Measurements from ENCODE around the gene RSL1D1.

GRCh38 chr16:11806721-11807120 lies 44.6 kb downstream of the RSL1D1 start:
- TF ChIP-seq MED1 (CRISPR knock-in tag; IDR thresholded peaks at IDR 0.05; ENCODE audit: borderline replicate concordance) (no peak), CTCF (IDR thresholded peaks at IDR 0.05 in 2 of 3, conservative IDR thresholded peaks at IDR 0.05 in 1 of 3; ENCODE audit: insufficient read depth in 2 of 3, low read depth in 1 of 3, low read length in 3 of 3) (no peak), E2F3 (CRISPR knock-in tag; IDR thresholded peaks at IDR 0.05) (no peak), NELFE (IDR thresholded peaks at IDR 0.05; ENCODE audit: insufficient read depth, insufficient read length) (no peak), EP300 (IDR thresholded peaks at IDR 0.05; ENCODE audit: low read length) (no peak), FOSL1 (tag; conservative IDR thresholded peaks at IDR 0.05) (no peak), ZBTB12 (CRISPR knock-in tag; IDR thresholded peaks at IDR 0.05) (no peak), RAD21 (CRISPR knock-in tag; conservative IDR thresholded peaks at IDR 0.05 in 1 of 2, IDR thresholded peaks at IDR 0.05 in 1 of 2) (no peak), ZNF707 (CRISPR knock-in tag; conservative IDR thresholded peaks at IDR 0.05) (no peak), SIX5 (IDR thresholded peaks at IDR 0.05; ENCODE audit: borderline replicate concordance in 1 of 2, insufficient read depth in 1 of 2, low read depth in 1 of 2, low read length in 2 of 2) (no peak)
- TF ChIP-seq, protein P1, sequence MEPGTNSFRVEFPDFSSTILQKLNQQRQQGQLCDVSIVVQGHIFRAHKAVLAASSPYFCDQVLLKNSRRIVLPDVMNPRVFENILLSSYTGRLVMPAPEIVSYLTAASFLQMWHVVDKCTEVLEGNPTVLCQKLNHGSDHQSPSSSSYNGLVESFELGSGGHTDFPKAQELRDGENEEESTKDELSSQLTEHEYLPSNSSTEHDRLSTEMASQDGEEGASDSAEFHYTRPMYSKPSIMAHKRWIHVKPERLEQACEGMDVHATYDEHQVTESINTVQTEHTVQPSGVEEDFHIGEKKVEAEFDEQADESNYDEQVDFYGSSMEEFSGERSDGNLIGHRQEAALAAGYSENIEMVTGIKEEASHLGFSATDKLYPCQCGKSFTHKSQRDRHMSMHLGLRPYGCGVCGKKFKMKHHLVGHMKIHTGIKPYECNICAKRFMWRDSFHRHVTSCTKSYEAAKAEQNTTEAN (CRISPR knock-in tag; IDR thresholded peaks at IDR 0.05), result no peak

Data from K562 (cell line).